MM.1S (cell line): ENCODE measurements around the gene CD58.
A peak's percentile ranks its signal among the peaks of the same experiment; 100 is the strongest.

Experiments
- DNase-seq: peaks from one replicate; pipeline ENCODE4 v3.0.0-alpha.2; 2015
- H2AFZ ChIP-seq: fragments of 300-600 bp; sonication (generic); 2 replicates; pipeline ENCODE4 v1.6.0; 2016; ENCODE audit warnings: antibody characterized with exemption, low read length
- H3F3A ChIP-seq: fragments of 300-600 bp; sonication (generic); 2 replicates; pipeline ENCODE4 v1.6.1; 2016; ENCODE audit warnings: mild to moderate bottlenecking, antibody characterized with exemption, low read length, moderate library complexity, mixed read lengths; ENCODE audit not compliant: insufficient read depth
- H3K27ac ChIP-seq: fragments of 300-600 bp; sonication (generic); 2 replicates; pipeline ENCODE4 v1.5.1; 2016; ENCODE audit warnings: mild to moderate bottlenecking, low read length
- H3K27me3 ChIP-seq: fragments of 300-600 bp; sonication (generic); replicated peaks from 2 replicates; pipeline ENCODE4 v1.6.0; 2016; ENCODE audit warnings: low read length; ENCODE audit not compliant: insufficient read depth
- H3K36me3 ChIP-seq: fragments of 300-600 bp; sonication (generic); replicated peaks from 2 replicates; pipeline ENCODE4 v1.6.1; 2016; ENCODE audit warnings: mild to moderate bottlenecking, low read length, mixed read lengths; ENCODE audit not compliant: insufficient read depth
- H3K4me1 ChIP-seq: fragments of 300-600 bp; sonication (generic); 2 replicates; pipeline ENCODE4 v1.6.1; 2016; ENCODE audit warnings: low read length, mixed read lengths
- H3K4me2 ChIP-seq: fragments of 300-600 bp; sonication (generic); 2 replicates; pipeline ENCODE4 v1.6.0; 2016; ENCODE audit warnings: low read depth, low read length
- H3K4me3 ChIP-seq: fragments of 300-600 bp; sonication (generic); 2 replicates; pipeline ENCODE4 v1.5.1; 2016; ENCODE audit warnings: low read length, mixed read lengths
- H3K79me2 ChIP-seq: fragments of 300-600 bp; sonication (generic); 2 replicates; pipeline ENCODE4 v1.6.1; 2016; ENCODE audit warnings: mixed run types, low read length, mixed read lengths
- H3K9ac ChIP-seq: fragments of 300-600 bp; sonication (generic); 2 replicates; pipeline ENCODE4 v1.6.1; 2016; ENCODE audit warnings: low read length, mixed read lengths
- H3K9me2 ChIP-seq: fragments of 300-600 bp; sonication (generic); replicated peaks from 2 replicates; pipeline ENCODE4 v1.6.1; 2016; ENCODE audit warnings: mild to moderate bottlenecking, low read length, mixed read lengths; ENCODE audit not compliant: insufficient read depth
- H3K9me3 ChIP-seq: fragments of 300-600 bp; sonication (generic); replicated peaks from 2 replicates; pipeline ENCODE4 v1.6.1; 2016; ENCODE audit warnings: mild to moderate bottlenecking, low read length, mixed read lengths; ENCODE audit not compliant: insufficient read depth
- H4K20me1 ChIP-seq: fragments of 300-600 bp; sonication (generic); 2 replicates; pipeline ENCODE4 v1.6.1; 2016; ENCODE audit warnings: mild to moderate bottlenecking, low read length, moderate library complexity, mixed read lengths; ENCODE audit not compliant: insufficient read depth
- EZH2 ChIP-seq: fragments of 300-600 bp; sonication (generic); optimal IDR thresholded peaks from 2 replicates; pipeline ENCODE3; 2017; ENCODE audit warnings: low read depth, mild to moderate bottlenecking, antibody characterized with exemption, low read length, mixed read lengths
- EZH2phosphoT487 ChIP-seq: fragments of 300-600 bp; sonication (generic); IDR thresholded peaks from 2 replicates; pipeline ENCODE4 v1.6.1; 2018; ENCODE audit warnings: antibody characterized with exemption, low read length
- TF ChIP-seq, protein P1 (sequence below): fragments of 300-600 bp; sonication (generic); IDR thresholded peaks from 2 replicates; pipeline ENCODE4 v1.5.1; 2016; ENCODE audit warnings: antibody characterized with exemption, low read length, mixed read lengths

The CD58 gene

DNA sequence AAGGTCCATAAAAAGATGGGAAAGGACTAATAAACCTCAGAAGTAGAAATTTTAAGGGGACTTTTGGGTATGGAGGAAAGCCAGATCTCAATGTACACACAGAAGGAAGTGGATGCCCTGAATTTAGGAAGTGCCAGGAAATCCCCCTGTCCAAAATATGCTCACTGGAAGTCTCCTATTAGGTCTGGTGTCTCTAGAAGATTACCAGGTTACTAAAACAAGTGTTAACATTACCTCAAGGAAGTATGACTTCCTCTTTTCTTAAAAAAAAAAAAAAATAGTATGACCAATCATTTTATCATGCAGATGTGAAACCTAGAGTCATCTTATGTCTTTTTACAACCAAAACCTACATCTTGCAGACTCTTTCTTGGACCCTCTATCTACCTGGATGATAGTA, 30.7 kb downstream of the CD58 start:
- no peaks in the 10 kb centered on the region for H4K20me1 ChIP-seq
- peak overlapping the region; percentile 51; the same call in 1 of the 2 replicates for H3K27ac ChIP-seq
- no peaks in the 10 kb centered on the region for H3K27me3 ChIP-seq
- H3K36me3 ChIP-seq, result no peaks in the 10 kb centered on the region; the same call in 1 of the 2 replicates
- H3K9ac ChIP-seq, result no peak overlapping the region
- H3K4me2 ChIP-seq, result peak overlapping the region; percentile 5; the same call in 1 of the 2 replicates
- peaks cover 4% of the 10 kb centered on the region; the same call in 1 of the 2 replicates for H3F3A ChIP-seq
- H3K4me1 ChIP-seq, result peaks cover 50% of the 10 kb centered on the region
- peaks cover 65% of the 10 kb centered on the region for H3K79me2 ChIP-seq
- H3K9me3 ChIP-seq, result no peaks in the 10 kb centered on the region
- TF ChIP-seq EZH2phosphoT487 (no peak), EZH2 (no peak)
- TF ChIP-seq, protein P1, sequence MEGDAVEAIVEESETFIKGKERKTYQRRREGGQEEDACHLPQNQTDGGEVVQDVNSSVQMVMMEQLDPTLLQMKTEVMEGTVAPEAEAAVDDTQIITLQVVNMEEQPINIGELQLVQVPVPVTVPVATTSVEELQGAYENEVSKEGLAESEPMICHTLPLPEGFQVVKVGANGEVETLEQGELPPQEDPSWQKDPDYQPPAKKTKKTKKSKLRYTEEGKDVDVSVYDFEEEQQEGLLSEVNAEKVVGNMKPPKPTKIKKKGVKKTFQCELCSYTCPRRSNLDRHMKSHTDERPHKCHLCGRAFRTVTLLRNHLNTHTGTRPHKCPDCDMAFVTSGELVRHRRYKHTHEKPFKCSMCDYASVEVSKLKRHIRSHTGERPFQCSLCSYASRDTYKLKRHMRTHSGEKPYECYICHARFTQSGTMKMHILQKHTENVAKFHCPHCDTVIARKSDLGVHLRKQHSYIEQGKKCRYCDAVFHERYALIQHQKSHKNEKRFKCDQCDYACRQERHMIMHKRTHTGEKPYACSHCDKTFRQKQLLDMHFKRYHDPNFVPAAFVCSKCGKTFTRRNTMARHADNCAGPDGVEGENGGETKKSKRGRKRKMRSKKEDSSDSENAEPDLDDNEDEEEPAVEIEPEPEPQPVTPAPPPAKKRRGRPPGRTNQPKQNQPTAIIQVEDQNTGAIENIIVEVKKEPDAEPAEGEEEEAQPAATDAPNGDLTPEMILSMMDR, result no peak
- no peaks in the 10 kb centered on the region for H3K9me2 ChIP-seq
- peak; percentile 15 for DNase-seq
- no peak overlapping the region for H3K4me3 ChIP-seq
- no peak overlapping the region for H2AFZ ChIP-seq

DNA sequence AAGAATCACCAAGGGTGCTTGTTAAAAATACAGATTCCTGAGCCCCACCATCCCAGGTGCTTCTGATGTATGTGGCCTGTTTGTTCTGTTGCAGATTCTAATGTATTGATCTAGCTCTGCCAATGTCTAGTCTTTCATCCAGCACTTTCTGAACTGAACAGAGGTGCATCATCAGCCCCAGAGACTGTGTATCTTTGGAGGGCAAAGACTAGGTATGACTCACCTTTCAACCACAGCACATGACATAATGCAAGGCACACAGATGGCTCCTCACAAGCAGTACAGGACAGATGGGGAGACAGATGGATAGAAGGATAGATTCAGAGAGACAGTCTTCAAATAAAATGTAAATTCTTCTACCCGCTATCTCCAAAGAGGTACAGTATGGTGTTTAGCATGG, 32.3 kb downstream of the CD58 start:
- no peaks in the 10 kb centered on the region for H3K9me2 ChIP-seq
- peak overlapping the region; percentile 51; the same call in 1 of the 2 replicates for H3K27ac ChIP-seq
- H3K9me3 ChIP-seq, result no peaks in the 10 kb centered on the region
- H3K27me3 ChIP-seq, result no peaks in the 10 kb centered on the region
- no peak overlapping the region for H3K9ac ChIP-seq
- peaks cover 4% of the 10 kb centered on the region; the same call in 1 of the 2 replicates for H3F3A ChIP-seq
- no peak overlapping the region for H2AFZ ChIP-seq
- H3K79me2 ChIP-seq, result peaks cover 53% of the 10 kb centered on the region
- TF ChIP-seq EZH2 (no peak), EZH2phosphoT487 (no peak)
- TF ChIP-seq, protein P1, result no peak
- no peaks in the 10 kb centered on the region for H4K20me1 ChIP-seq
- H3K4me1 ChIP-seq, result peaks cover 38% of the 10 kb centered on the region
- H3K4me2 ChIP-seq, result no peak overlapping the region
- H3K4me3 ChIP-seq, result no peak overlapping the region
- H3K36me3 ChIP-seq, result no peaks in the 10 kb centered on the region; the same call in 1 of the 2 replicates
- no peak for DNase-seq

DNA sequence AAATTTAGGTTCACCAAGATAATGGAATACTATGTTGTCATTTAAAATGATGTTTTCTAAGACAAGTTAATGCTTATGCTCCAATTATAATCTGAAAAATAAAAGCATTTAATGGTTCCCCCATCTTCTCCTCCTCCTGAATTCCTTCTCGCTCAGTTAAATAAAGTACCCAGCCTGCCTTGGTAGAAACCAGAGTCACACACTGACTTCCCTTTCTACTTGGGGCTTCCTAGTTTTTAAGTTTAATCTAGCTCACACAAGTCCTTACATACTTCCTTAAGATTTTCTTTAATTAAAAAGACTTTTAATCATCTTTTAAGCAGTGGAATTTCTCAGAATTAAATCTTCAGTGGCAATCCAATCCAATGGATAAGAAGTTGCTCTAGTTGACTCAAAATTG, 32.9 kb downstream of the CD58 start:
- Histone ChIP-seq H3K9me2 (no peaks in the 10 kb centered on the region), H3K4me3 (no peak overlapping the region), H3K4me2 (no peak overlapping the region), H3K79me2 (peaks cover 49% of the 10 kb centered on the region), H4K20me1 (no peaks in the 10 kb centered on the region), H3K9ac (no peak overlapping the region), H3K9me3 (no peaks in the 10 kb centered on the region), H3K4me1 (peaks cover 37% of the 10 kb centered on the region), H3K27ac (no peak overlapping the region), H3K36me3 (no peaks in the 10 kb centered on the region; the same call in 1 of the 2 replicates), H3K27me3 (no peaks in the 10 kb centered on the region), H3F3A (peaks cover 4% of the 10 kb centered on the region; the same call in 1 of the 2 replicates), H2AFZ (no peak overlapping the region)
- no peak for DNase-seq
- no peak for TF ChIP-seq EZH2phosphoT487
- no peak for TF ChIP-seq EZH2
- TF ChIP-seq, protein P1, result no peak
